Measurements from ENCODE around the gene TOP2B. TPM values are rescaled to one million over a fixed set of nuclear protein-coding genes. Genes with fewer than 3 reads are reported as not detected.

Gene TOP2B
- total and polyA plus RNA-seq, 4 donors = 13.5 to 52.9 (median 34.5) TPM

- peaks cover 6 to 31% (median 12%) of the 10 kb centered on the region in 4 donors for H3K36me3 ChIP-seq (ENCODE audit: control insufficient read depth in 4 of 4, insufficient read depth in 3 of 4, low read depth in 1 of 4, low read length in 3 of 4)
- peak overlapping the region in 2 of 3 donors; percentile 12 to 35 for H3K4me3 ChIP-seq (ENCODE audit: low read depth in 1 of 3, low read length in 3 of 3)
- no peak overlapping the region for H3K9ac ChIP-seq (ENCODE audit: low read depth in 1 of 2, low read length in 2 of 2)
- DNase-seq (ENCODE audit: low spot score) = no peak
- 60% methylated on average over 5 of the region's 5 CpGs for WGBS
- no peak for TF ChIP-seq CTCF (IDR thresholded peaks at IDR 0.05; ENCODE audit: low read depth, low read length, missing input control)
- no peak for TF ChIP-seq HNF4G (IDR thresholded peaks at IDR 0.05)
- TF ChIP-seq REST (IDR thresholded peaks at IDR 0.05) = no peak
- TF ChIP-seq GABPA (IDR thresholded peaks at IDR 0.05 in 1 of 2, conservative IDR thresholded peaks at IDR 0.05 in 1 of 2) = no peak
- no peak for TF ChIP-seq RAD21 (IDR thresholded peaks at IDR 0.05)
- no peak for TF ChIP-seq RXRA (IDR thresholded peaks at IDR 0.05)
- TF ChIP-seq JUND (IDR thresholded peaks at IDR 0.05) = no peak
- TF ChIP-seq YY1 (IDR thresholded peaks at IDR 0.05) = no peak
- TF ChIP-seq ZBTB33 (IDR thresholded peaks at IDR 0.05) = no peak
- TF ChIP-seq FOXA2 (IDR thresholded peaks at IDR 0.05) = no peak
- no peak for TF ChIP-seq ATF3 (IDR thresholded peaks at IDR 0.05)
- TF ChIP-seq HNF4A (conservative IDR thresholded peaks at IDR 0.05) = no peak
- TF ChIP-seq EGR1 (IDR thresholded peaks at IDR 0.05; ENCODE audit: low read depth in 2 of 2) = no peak
- no peak for TF ChIP-seq FOXA1 (IDR thresholded peaks at IDR 0.05)
- no peak for TF ChIP-seq NR2F2 (IDR thresholded peaks at IDR 0.05)
- no peaks in the 10 kb centered on the region for H3K27me3 ChIP-seq (ENCODE audit: control insufficient read depth in 4 of 4, insufficient read depth in 4 of 4, low read length in 3 of 4)
- H3K27ac ChIP-seq (ENCODE audit: low read depth in 1 of 2, low read length in 2 of 2) = peak overlapping the region; percentile 67 to 90
- H3K4me1 ChIP-seq (ENCODE audit: control insufficient read depth in 4 of 4, insufficient read depth in 4 of 4, low read length in 3 of 4) = peaks cover 8 to 19% (median 15%) of the 10 kb centered on the region in 4 donors
- H3K9me3 ChIP-seq (ENCODE audit: control insufficient read depth in 4 of 4, low read length in 3 of 4) = no peaks in the 10 kb centered on the region
These were observed 53.5 kb downstream of the TOP2B start for GRCh38 chr3:25611193-25611592.

- no peak for DNase-seq (ENCODE audit: low spot score)
- Histone ChIP-seq H3K27me3 (ENCODE audit: control insufficient read depth in 4 of 4, insufficient read depth in 4 of 4, low read length in 3 of 4) (no peaks in the 10 kb centered on the region), H3K9me3 (ENCODE audit: control insufficient read depth in 4 of 4, low read length in 3 of 4) (no peaks in the 10 kb centered on the region), H3K36me3 (ENCODE audit: control insufficient read depth in 4 of 4, insufficient read depth in 3 of 4, low read depth in 1 of 4, low read length in 3 of 4) (peaks cover 6 to 32% (median 12%) of the 10 kb centered on the region in 4 donors), H3K4me1 (ENCODE audit: control insufficient read depth in 4 of 4, insufficient read depth in 4 of 4, low read length in 3 of 4) (peaks cover 8 to 19% (median 15%) of the 10 kb centered on the region in 4 donors), H3K27ac (ENCODE audit: low read depth in 1 of 2, low read length in 2 of 2) (peak overlapping the region; percentile 67 to 90), H3K4me3 (ENCODE audit: low read depth in 1 of 3, low read length in 3 of 3) (peak overlapping the region in 1 of 3 donors; percentile 35), H3K9ac (ENCODE audit: low read depth in 1 of 2, low read length in 2 of 2) (no peak overlapping the region)
- peak; percentile 23 for TF ChIP-seq MAX (IDR thresholded peaks at IDR 0.05)
- peak; percentile 46 to 80 for TF ChIP-seq JUND (IDR thresholded peaks at IDR 0.05)
- TF ChIP-seq FOXA1 (IDR thresholded peaks at IDR 0.05) = no peak
- TF ChIP-seq FOXA2 (IDR thresholded peaks at IDR 0.05) = peak; percentile 16
- no peak for TF ChIP-seq GABPA (IDR thresholded peaks at IDR 0.05 in 1 of 2, conservative IDR thresholded peaks at IDR 0.05 in 1 of 2)
- peak; percentile 24 to 34 for TF ChIP-seq RAD21 (IDR thresholded peaks at IDR 0.05)
- TF ChIP-seq RXRA (IDR thresholded peaks at IDR 0.05) = peak; percentile 38 to 75
- peak; percentile 45 for TF ChIP-seq SP1 (IDR thresholded peaks at IDR 0.05)
- peak; percentile 80 to 84 for TF ChIP-seq HNF4A (conservative IDR thresholded peaks at IDR 0.05)
- TF ChIP-seq ZBTB33 (IDR thresholded peaks at IDR 0.05) = peak; percentile 67
- TF ChIP-seq NR2F2 (IDR thresholded peaks at IDR 0.05) = no peak
- TF ChIP-seq ATF3 (IDR thresholded peaks at IDR 0.05) = peak; percentile 23
- no peak for TF ChIP-seq CTCF (IDR thresholded peaks at IDR 0.05; ENCODE audit: low read depth, low read length, missing input control)
- peak; percentile 77 for TF ChIP-seq YY1 (IDR thresholded peaks at IDR 0.05)
- no peak for TF ChIP-seq EGR1 (IDR thresholded peaks at IDR 0.05; ENCODE audit: low read depth in 2 of 2)
These were observed 53.9 kb downstream of the TOP2B start for GRCh38 chr3:25610779-25611178.
